Mesenchymal stem cell (in vitro differentiated cells and primary cell): Measurements from ENCODE around the gene NTN1.

ENCODE experiments used
- DNase-seq: peaks from one replicate; pipeline ENCODE4 v3.0.0-alpha.2; 2013
- H2AFZ ChIP-seq: one replicate; pipeline ENCODE4 v1.6.1; 2013; ENCODE audit warnings: low read depth, mild to moderate bottlenecking, control low read depth, inconsistent platforms, low read length, moderate library complexity
- H2AK5ac ChIP-seq: 2 replicates; pipeline ENCODE4 v1.6.1; 2013; ENCODE audit warnings: low read length, moderate library complexity, mild to moderate bottlenecking, inconsistent platforms; ENCODE audit not compliant: severe bottlenecking
- H2BK120ac ChIP-seq: one replicate; pipeline ENCODE4 v1.6.1; 2013; ENCODE audit warnings: low read depth, mild to moderate bottlenecking, inconsistent platforms, low read length, moderate library complexity
- H2BK12ac ChIP-seq, 2 experiments: one replicate each; pipeline ENCODE4 v1.6.1; 2013; ENCODE audit warnings: inconsistent platforms in 2 of 2, low read length in 2 of 2, mild to moderate bottlenecking in 2 of 2, moderate library complexity in 2 of 2, control low read depth in 1 of 2
- H2BK15ac ChIP-seq: one replicate; pipeline ENCODE4 v1.6.1; 2013; ENCODE audit warnings: mild to moderate bottlenecking, low read depth, inconsistent platforms; ENCODE audit not compliant: poor library complexity, severe bottlenecking
- H2BK5ac ChIP-seq: 2 replicates; pipeline ENCODE4 v1.6.1; 2013; ENCODE audit warnings: low read depth, mild to moderate bottlenecking, low read length, control low read depth, inconsistent platforms; ENCODE audit not compliant: poor library complexity, severe bottlenecking
- H3K14ac ChIP-seq, 2 experiments: one replicate each; pipeline ENCODE4 v1.6.1; 2013; ENCODE audit warnings: inconsistent platforms in 2 of 2, low read length in 2 of 2, control low read depth in 1 of 2, mild to moderate bottlenecking in 1 of 2, moderate library complexity in 1 of 2
- H3K18ac ChIP-seq, 2 experiments: one replicate each; pipeline ENCODE4 v1.6.1; 2013; ENCODE audit warnings: inconsistent platforms in 2 of 2, low read length in 2 of 2, control low read depth in 1 of 2, low read depth in 1 of 2, mild to moderate bottlenecking in 1 of 2
- H3K23ac ChIP-seq, 2 experiments: one replicate each; pipeline ENCODE4 v1.6.1; 2013; ENCODE audit warnings: inconsistent platforms in 2 of 2, low read length in 2 of 2, mild to moderate bottlenecking in 2 of 2, moderate library complexity in 2 of 2, control low read depth in 1 of 2
- H3K27ac ChIP-seq: 2 replicates; pipeline ENCODE4 v1.5.1; 2013; ENCODE audit warnings: mild to moderate bottlenecking, moderate library complexity, low read length, control low read depth, inconsistent platforms; ENCODE audit not compliant: poor library complexity, severe bottlenecking
- H3K27me3 ChIP-seq, 2 experiments: 2 replicates each; pipeline versions ENCODE4 v1.6.1 to v1.7.0; 2013; ENCODE audit warnings: low read length in 2 of 2, mild to moderate bottlenecking in 2 of 2, moderate library complexity in 2 of 2, control low read depth in 1 of 2, inconsistent platforms in 1 of 2; ENCODE audit not compliant: control insufficient read depth in 1 of 2, insufficient read depth in 1 of 2
- H3K36me3 ChIP-seq, 2 experiments: 2 replicates each; pipeline versions ENCODE4 v1.6.1 to v1.7.0; 2013; ENCODE audit warnings: low read length in 2 of 2, control low read depth in 1 of 2, inconsistent platforms in 1 of 2, low read depth in 1 of 2, mild to moderate bottlenecking in 1 of 2; ENCODE audit not compliant: insufficient read depth in 2 of 2, control insufficient read depth in 1 of 2
- H3K4ac ChIP-seq, 2 experiments: one replicate each; pipeline ENCODE4 v1.6.1; 2013; ENCODE audit warnings: inconsistent platforms in 2 of 2, low read length in 2 of 2, mild to moderate bottlenecking in 2 of 2, moderate library complexity in 2 of 2, control low read depth in 1 of 2, low read depth in 1 of 2
- H3K4me1 ChIP-seq: 2 replicates; pipeline ENCODE4 v1.6.1; 2013; ENCODE audit warnings: low read depth, low read length, control low read depth; ENCODE audit not compliant: control insufficient read depth, insufficient read depth
- H3K4me2 ChIP-seq: 2 replicates; pipeline ENCODE4 v1.6.1; 2013; ENCODE audit warnings: low read length, mild to moderate bottlenecking, inconsistent platforms; ENCODE audit not compliant: poor library complexity, severe bottlenecking
- H3K4me3 ChIP-seq, 2 experiments: 2 replicates each; pipeline versions ENCODE4 v1.5.1 to v1.7.0; 2013; ENCODE audit warnings: low read length in 2 of 2, mild to moderate bottlenecking in 2 of 2, control low read depth in 1 of 2, low read depth in 1 of 2; ENCODE audit not compliant: insufficient read depth in 1 of 2
- H3K79me1 ChIP-seq: replicated peaks from 2 replicates; pipeline ENCODE4 v1.6.1; 2013; ENCODE audit warnings: mild to moderate bottlenecking, control low read depth, low read length, inconsistent platforms; ENCODE audit not compliant: poor library complexity, severe bottlenecking
- H3K9ac ChIP-seq: 2 replicates; pipeline ENCODE4 v1.7.0; 2013; ENCODE audit warnings: mild to moderate bottlenecking, low read length, moderate library complexity
- H3K9me3 ChIP-seq: 2 replicates; pipeline ENCODE4 v1.7.0; 2013; ENCODE audit warnings: mild to moderate bottlenecking, low read length; ENCODE audit not compliant: control insufficient read depth
- H4K8ac ChIP-seq: one replicate; pipeline ENCODE4 v1.6.1; 2013; ENCODE audit warnings: inconsistent platforms, mild to moderate bottlenecking, low read length, moderate library complexity
- H4K91ac ChIP-seq: one replicate; pipeline ENCODE4 v1.6.1; 2013; ENCODE audit warnings: mild to moderate bottlenecking, low read length, inconsistent platforms
- WGBS: methylation state at CpG from one replicate; pipeline ENCODE4 v1.1.7; 2013; ENCODE audit warnings: mixed read lengths; 5-methylcytosine and 5-hydroxymethylcytosine counted together

The NTN1 gene

DNA sequence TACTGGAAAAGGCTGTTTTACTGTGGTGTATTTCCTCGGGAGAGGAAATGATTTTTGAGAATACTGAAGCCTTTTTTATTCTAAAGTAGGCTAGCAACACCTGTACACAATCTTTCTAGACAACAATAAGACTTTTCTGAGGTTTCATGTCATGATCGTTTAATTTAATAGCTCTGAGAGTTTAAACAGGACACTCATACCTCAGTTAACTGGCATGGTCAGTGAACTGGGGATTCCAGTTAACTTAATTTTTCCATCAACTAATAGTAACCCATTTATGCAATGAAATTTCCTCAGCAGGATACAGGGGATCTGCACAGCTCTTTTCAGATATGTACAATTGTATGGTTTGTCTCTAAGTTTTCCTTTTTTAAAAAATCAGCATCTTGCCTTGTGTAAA, 262.6 kb downstream of the NTN1 start:
- Histone ChIP-seq H3K4ac (no peak overlapping the region), H2BK5ac (no peak overlapping the region), H4K91ac (no peak overlapping the region), H2AK5ac (no peak overlapping the region), H3K4me1 (no peaks in the 10 kb centered on the region), H3K79me1 (no peaks in the 10 kb centered on the region), H3K27me3 (no peaks in the 10 kb centered on the region), H2BK15ac (no peak overlapping the region), H3K4me2 (no peak overlapping the region), H3K23ac (no peak overlapping the region), H3K36me3 (no peaks in the 10 kb centered on the region), H3K14ac (no peak overlapping the region), H3K9me3 (no peaks in the 10 kb centered on the region), H3K27ac (no peak overlapping the region), H2BK12ac (no peak overlapping the region), H4K8ac (no peak overlapping the region), H2BK120ac (no peak overlapping the region), H3K18ac (no peak overlapping the region), H3K4me3 (no peak overlapping the region), H2AFZ (no peak overlapping the region), H3K9ac (no peak overlapping the region)
- 100% methylated on average over 1 of the region's 2 CpGs for WGBS
- no peak for DNase-seq

DNA sequence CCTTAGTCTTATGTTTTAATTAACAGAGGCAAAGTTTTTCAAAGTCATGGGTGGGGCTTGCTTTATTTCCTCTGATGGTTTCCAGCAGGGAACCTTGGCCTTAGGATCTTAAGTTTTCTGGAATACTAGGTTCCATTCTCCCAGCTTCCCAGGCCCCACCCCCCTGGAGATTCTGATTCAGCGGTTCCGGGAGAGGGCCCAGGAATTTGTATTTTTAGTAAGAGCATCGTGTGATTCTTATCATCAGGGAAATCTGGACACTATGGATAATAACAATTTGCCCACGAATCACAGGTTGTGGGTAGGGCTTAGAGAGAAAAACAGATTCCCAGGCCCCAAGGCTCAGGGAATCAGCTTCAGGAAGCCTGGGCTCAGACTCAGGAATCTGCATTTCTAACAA, 263.6 kb downstream of the NTN1 start:
- Histone ChIP-seq H3K9ac (peak overlapping the region; percentile 53), H2AFZ (no peak overlapping the region), H3K27me3 (no peaks in the 10 kb centered on the region), H2AK5ac (no peak overlapping the region), H3K4me3 (no peak overlapping the region), H2BK120ac (no peak overlapping the region), H3K4me2 (no peak overlapping the region), H3K18ac (no peak overlapping the region), H2BK5ac (no peak overlapping the region), H4K8ac (no peak overlapping the region), H2BK12ac (no peak overlapping the region), H3K36me3 (no peaks in the 10 kb centered on the region), H3K14ac (no peak overlapping the region), H3K23ac (no peak overlapping the region), H3K4ac (no peak overlapping the region), H4K91ac (no peak overlapping the region), H3K79me1 (no peaks in the 10 kb centered on the region), H3K27ac (no peak overlapping the region), H2BK15ac (no peak overlapping the region), H3K4me1 (no peaks in the 10 kb centered on the region), H3K9me3 (no peaks in the 10 kb centered on the region)
- WGBS, result 81% methylated on average over 2 of the region's 4 CpGs
- DNase-seq, result no peak

DNA sequence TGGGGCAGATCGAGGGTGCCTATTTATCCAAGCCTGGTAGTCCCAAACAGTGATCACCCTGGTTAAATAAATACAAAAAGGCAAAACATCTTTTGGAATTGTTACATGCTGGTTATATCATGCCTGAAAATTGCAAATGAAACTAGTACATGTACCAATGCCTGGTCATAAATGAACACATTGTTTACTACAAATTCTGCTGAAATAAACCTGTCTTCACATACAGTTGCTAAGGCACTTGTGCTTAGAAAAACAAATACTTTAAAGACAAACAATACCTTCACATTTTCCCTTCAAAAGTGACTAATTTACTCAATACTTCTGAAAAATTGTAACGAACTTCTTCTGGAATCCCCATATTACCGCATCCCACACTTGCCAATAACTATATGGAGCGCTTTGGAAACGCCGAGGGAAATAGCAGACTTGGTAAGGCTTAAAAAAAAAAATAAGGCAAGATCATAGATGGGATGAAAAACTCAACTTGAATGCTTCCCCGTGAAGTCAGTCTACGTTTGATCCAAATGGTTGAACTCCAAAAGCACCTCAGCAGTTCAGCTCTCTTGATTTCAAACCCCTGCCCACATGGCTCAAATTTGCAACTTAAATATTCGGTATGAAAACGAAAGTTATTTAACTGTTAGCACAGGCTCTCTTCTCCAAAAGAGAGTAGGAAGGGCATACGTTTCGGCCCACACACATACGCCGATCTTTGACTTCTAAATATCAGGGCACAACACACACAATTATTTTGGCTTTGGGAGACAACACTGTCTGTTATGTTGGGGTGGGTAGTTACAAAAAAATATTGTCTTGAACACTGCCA, 264.5 kb downstream of the NTN1 start:
- no peak overlapping the region for H3K27ac ChIP-seq
- H2AFZ ChIP-seq, result no peak overlapping the region
- 92% methylated on average over 13 of the region's 14 CpGs for WGBS
- H3K9me3 ChIP-seq, result no peaks in the 10 kb centered on the region
- no peak overlapping the region for H2BK120ac ChIP-seq
- H3K4me2 ChIP-seq, result no peak overlapping the region
- no peak overlapping the region for H4K8ac ChIP-seq
- no peak overlapping the region for H4K91ac ChIP-seq
- no peaks in the 10 kb centered on the region for H3K36me3 ChIP-seq
- no peak overlapping the region for H2BK12ac ChIP-seq
- no peak overlapping the region for H3K18ac ChIP-seq
- H3K27me3 ChIP-seq, result no peaks in the 10 kb centered on the region
- no peak overlapping the region for H2BK15ac ChIP-seq
- H3K4me3 ChIP-seq, result peak overlapping the region in 1 of 2 experiments; percentile 44
- H3K4me1 ChIP-seq, result no peaks in the 10 kb centered on the region
- DNase-seq, result peak; percentile 21
- no peak overlapping the region for H3K23ac ChIP-seq
- H3K14ac ChIP-seq, result no peak overlapping the region
- H2AK5ac ChIP-seq, result no peak overlapping the region
- H3K79me1 ChIP-seq, result no peaks in the 10 kb centered on the region
- peak overlapping the region; percentile 53 for H3K9ac ChIP-seq
- no peak overlapping the region for H2BK5ac ChIP-seq
- H3K4ac ChIP-seq, result no peak overlapping the region

- H3K9me3 ChIP-seq, result no peaks in the 10 kb centered on the region
- no peak overlapping the region for H4K8ac ChIP-seq
- H3K23ac ChIP-seq, result no peak overlapping the region
- H2BK120ac ChIP-seq, result no peak overlapping the region
- H3K4me2 ChIP-seq, result no peak overlapping the region
- no peaks in the 10 kb centered on the region for H3K36me3 ChIP-seq
- H2AFZ ChIP-seq, result no peak overlapping the region
- H2AK5ac ChIP-seq, result no peak overlapping the region
- 87% methylated on average over 6 of the region's 7 CpGs for whole genome bisulfite sequencing
- H3K27ac ChIP-seq, result no peak overlapping the region
- H3K79me1 ChIP-seq, result no peaks in the 10 kb centered on the region
- DNase-seq, result no peak
- no peak overlapping the region for H2BK12ac ChIP-seq
- no peak overlapping the region for H3K4ac ChIP-seq
- H4K91ac ChIP-seq, result no peak overlapping the region
- no peaks in the 10 kb centered on the region for H3K27me3 ChIP-seq
- peak overlapping the region in 1 of 2 experiments; percentile 44 for H3K4me3 ChIP-seq
- H2BK15ac ChIP-seq, result no peak overlapping the region
- H3K18ac ChIP-seq, result no peak overlapping the region
- no peaks in the 10 kb centered on the region for H3K4me1 ChIP-seq
- H3K9ac ChIP-seq, result peak overlapping the region; percentile 53
- no peak overlapping the region for H2BK5ac ChIP-seq
- no peak overlapping the region for H3K14ac ChIP-seq
Measured at GRCh38 chr17:9286434-9286833, 265.1 kb downstream of the NTN1 start.
